Erythroblast (primary cell): ENCODE data around the gene MT1E.

Source experiments
- GATA1 ChIP-seq: IDR thresholded peaks from 2 replicates; pipeline ENCODE4 v1.6.1; 2011; ENCODE audit warnings: low read depth, mild to moderate bottlenecking, control low read depth, low read length, moderate library complexity
- POLR2A ChIP-seq: IDR thresholded peaks from 2 replicates; pipeline ENCODE4 v1.6.1; 2011; ENCODE audit warnings: mild to moderate bottlenecking, low read length

GRCh38 chr16:56606476-56607108 lies 19.0 kb upstream of the MT1E start:
- TF ChIP-seq POLR2A (no peak), GATA1 (no peak)
